CD4-positive, alpha-beta T cell treated with Interleukin-6 for 4 hours (primary cell): ENCODE data around the gene WDHD1.
"Not testable (repeated sequence)": the region's sequence is repeated elsewhere in the genome, so short reads cannot be mapped to it uniquely, and the experiment has no call there.

Experiments
- DNase-seq: peaks from one replicate; pipeline ENCODE4 v3.0.0-alpha.2; 2020; ENCODE audit warnings: mixed read lengths

Gene WDHD1

GRCh38 chr14:54947230-54947629 lies 79.7 kb downstream of the WDHD1 start:
- DNase-seq = no peak

GRCh38 chr14:54946500-54946899 lies 80.4 kb downstream of the WDHD1 start:
- DNase-seq = no peak

GRCh38 chr14:54944737-54945391 lies 82.0 kb downstream of the WDHD1 start:
- no peak for DNase-seq

- DNase-seq = no peak
These were observed 84.0 kb downstream of the WDHD1 start for GRCh38 chr14:54942913-54943312.

DNA sequence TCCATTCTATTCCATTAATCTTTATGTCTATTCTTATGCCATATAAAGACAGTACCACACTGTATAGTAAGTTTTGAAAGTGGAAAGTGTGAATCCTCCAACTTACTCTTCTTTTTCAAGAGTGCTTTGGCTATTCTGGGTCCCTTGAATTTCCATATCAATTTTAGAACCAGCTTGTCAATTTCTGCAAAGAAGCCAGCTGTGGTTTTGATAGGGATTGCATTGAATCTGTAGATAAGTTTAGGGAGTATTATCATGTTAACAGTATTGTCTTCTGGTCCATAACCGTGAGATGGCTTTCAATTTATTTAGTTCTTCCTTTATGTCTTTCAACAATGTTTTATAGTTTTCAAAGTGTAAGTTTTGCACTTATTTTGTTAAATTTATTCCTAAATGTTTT lies 90.1 kb downstream of the WDHD1 start:
- no peak for DNase-seq

- no peak for DNase-seq
These were observed 90.9 kb downstream of the WDHD1 start for GRCh38 chr14:54935958-54936357.

DNA sequence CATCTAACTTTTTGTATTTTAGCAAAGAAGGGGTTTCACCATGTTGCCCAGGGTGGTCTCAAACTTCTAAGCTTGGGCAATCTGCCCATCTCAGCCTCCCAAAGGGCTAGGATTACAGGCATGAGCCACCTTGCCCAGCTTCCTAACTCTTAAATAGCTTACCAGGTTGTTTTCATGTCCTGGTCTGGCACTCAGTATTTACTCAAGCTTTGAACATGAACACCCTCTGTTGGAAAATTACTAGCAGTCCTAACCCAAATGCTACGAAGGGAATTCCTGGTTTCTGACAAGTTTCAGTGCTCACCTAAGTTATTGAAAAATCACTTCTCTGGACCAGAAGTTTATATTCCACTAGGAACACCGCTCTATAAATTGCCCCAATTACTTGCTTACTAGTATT lies 91.8 kb downstream of the WDHD1 start:
- DNase-seq = no peak

GRCh38 chr14:54933006-54933405 lies 93.9 kb downstream of the WDHD1 start:
- no peak for DNase-seq

DNA sequence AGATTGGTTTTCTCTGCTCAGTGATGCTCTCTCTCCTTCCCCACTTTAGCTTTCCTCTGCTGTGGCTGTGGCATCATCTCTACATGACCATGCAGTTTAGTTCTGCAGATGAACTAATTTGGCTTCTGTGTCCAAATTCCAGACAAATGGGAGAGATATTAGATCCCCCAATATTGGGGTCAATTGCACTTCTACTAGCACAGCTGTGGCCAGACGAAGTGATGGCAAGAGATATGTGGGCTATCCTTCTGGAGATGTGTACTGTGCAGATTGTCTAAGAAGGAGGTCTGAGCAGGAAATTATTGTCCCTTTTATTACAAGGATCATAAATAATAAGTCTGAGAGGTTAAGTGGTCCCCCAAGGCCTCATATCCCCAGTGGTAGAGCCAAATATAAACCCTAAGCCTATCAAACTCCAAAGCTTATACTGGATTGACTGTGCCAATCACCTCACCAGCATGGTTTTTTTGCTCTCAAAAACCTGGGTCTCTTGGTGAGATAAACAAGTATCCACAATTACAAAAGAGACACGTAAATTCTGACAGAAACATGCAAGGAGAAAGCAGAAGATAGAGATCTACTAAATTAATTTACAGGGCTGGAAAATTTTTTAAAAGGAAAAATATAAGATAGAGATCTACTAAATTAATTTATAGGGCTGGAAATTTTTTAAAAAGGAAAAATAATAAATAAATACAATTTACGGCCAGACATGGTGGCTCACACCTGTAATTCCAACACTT lies 95.1 kb downstream of the WDHD1 start:
- no peak for DNase-seq

DNA sequence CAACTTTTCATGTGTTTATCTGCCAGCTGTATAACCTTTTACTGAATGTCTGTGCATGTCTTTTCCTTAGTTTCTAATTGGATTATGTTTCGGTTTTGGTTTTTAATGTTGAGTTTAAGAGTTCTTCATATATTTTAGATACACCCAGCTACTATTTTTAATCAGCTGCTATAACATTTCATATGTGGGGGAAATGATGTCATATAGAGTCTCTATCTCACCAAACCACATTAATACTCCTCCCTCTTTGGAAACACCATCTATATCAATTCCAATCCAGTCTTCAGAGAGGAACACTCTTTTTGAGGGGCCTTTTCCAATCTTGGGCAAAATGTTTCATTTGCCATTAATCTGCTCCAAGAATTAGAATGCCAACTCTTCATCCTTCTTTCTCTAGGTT lies 95.8 kb downstream of the WDHD1 start:
- DNase-seq = no peak

GRCh38 chr14:54929556-54929955 lies 97.3 kb downstream of the WDHD1 start:
- no peak for DNase-seq

DNA sequence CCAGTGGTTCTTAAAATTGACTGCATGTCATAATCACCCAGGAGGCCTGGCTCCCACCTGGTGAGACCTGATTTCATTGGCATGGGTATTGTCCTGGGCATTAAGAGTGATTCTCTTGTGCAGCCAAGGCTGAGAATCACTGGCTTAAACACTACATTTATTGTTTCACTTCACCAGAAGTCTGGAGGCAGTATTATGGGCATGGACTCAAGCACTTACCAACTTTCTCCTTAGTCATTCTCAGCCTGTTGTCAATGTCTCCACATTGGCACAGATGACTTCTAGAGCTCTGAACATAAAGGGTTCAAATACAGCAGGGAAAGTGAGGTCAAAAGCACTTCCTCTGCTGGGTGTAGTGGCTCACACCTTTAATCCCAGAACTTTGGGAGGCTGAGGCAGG lies 98.7 kb downstream of the WDHD1 start:
- DNase-seq = no peak

DNA sequence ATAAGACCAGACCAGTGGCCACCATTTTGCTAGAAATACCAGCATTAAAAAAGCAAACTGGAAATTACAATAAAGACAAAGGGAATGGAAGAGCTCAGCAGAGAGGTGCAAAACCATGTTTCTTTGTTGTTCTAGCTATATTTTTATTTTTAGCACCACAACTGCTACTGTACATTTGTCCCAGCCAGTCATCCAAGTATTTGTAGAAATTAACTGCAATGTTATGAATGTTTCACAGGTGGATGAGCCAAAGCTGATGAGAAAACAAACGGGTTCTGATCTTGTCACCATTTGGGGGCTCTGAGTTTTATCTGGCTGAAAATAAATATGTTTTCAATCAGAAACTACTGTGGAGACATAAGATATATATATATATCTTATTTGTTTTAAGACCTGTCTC lies 99.3 kb downstream of the WDHD1 start:
- DNase-seq = no peak

- not testable (repeated sequence) for DNase-seq
These were observed 100.3 kb downstream of the WDHD1 start for GRCh38 chr14:54926570-54926969.

DNA sequence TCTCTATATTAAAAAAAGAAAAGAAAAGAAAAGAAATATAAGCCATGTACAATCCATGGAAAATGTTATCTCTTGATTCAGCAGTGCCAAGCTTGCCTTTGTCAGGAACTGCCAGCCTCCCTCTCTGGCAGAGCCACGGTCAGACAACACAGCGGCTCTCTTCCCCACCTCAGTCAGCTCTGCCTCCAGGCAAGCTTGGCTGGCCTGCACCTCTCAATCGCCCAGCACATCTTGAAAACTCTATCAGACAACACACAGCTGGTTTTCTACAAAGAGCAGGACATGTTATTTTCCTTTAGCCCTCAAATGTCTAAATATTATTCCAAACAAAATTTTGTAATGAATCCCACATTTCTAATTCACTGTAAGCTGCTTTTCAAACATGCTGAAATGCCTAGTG lies 104.3 kb downstream of the WDHD1 start:
- DNase-seq = no peak

DNA sequence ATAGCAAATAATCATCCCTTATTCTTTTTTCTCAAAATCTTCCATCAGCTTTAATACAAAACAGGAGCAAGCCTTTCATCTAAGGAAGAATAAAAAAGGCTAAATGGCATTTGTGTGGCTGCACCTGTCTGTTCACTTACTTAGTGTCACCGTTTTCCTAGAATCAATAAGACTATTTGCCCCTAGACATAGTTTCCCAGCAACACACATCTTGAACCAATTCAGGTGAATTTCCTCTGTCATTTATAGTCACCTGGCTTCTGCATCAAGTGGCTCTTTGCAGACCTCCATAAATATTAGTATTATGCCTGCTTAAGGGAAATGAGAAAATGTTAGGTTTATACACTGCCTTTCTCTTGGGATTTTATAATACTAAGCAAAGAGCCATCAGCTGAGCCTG lies 106.8 kb downstream of the WDHD1 start:
- DNase-seq = no peak

- no peak for DNase-seq
These were observed 107.6 kb downstream of the WDHD1 start for GRCh38 chr14:54919330-54919729.

- no peak for DNase-seq
These were observed 108.5 kb downstream of the WDHD1 start for GRCh38 chr14:54918427-54918826.

DNA sequence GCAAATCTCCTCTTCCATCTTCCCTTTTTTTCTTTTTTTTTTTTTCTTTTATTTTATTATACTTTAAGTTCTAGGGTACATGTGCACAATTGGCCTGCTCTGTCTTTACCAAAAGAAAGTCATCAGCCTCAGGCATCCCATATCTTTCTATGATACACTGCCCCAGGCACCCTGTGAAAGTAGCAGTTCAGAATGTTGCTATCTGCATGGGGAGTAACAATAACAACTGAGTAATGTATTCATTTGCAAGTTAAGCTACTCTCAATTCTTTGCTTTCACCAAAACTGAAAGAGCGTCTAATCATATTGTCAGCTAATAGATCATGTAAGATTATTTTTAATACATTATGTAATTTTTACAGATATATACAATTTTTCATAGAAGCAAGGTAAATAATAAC lies 110.8 kb downstream of the WDHD1 start:
- DNase-seq = no peak

DNA sequence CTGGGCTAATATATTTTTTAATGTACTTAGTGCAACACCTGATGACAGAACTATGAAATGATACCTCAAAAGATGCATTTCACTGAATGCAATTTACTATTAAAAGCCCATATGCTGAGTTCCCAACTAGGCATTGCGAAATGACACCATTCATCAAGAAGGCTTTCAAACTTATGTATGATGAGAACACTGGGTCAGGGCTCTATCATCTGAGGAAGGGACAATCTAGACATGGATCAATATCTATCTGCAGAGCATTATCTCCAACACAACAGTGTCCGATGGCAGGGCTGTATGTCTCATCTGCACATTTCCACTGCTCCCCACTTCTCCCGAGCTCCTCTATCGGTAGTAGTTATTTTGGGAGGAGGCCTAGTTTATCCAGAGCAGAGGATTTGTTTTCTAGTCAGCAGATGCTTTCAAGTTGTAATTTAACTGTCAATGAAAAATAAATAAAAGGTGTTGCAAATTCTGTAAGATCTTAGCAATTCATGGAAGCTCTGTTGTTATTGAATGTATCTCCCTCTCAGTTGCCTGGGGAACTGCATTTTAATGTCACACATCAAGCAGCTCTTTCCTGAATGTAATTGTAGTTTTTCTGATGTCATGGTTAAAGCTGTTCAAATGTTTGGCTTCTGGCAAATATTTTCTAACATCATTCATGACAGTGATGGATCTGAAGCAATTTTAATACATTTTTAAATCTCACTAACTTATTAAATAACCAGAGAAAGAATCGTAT lies 116.9 kb downstream of the WDHD1 start:
- no peak for DNase-seq

DNA sequence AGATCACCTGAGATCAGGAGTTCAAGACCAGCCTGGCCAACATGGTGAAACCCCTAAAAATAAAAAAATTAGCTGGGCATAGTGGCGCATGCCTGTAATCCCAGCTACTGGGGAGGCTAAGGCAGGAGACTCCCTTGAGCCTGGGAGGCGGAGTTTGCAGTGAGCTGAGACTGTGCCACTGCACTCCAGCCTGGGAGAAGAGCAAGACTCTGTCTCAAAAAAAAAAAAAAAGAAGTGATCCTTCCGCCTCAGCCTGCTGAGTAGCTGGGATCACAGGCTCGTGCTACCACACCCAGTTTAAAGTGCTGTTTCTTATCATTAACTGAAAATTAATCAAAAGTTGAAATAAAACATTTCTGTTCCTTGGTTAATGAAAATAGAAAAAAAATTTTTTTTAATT lies 117.9 kb downstream of the WDHD1 start:
- DNase-seq = not testable (repeated sequence)

DNA sequence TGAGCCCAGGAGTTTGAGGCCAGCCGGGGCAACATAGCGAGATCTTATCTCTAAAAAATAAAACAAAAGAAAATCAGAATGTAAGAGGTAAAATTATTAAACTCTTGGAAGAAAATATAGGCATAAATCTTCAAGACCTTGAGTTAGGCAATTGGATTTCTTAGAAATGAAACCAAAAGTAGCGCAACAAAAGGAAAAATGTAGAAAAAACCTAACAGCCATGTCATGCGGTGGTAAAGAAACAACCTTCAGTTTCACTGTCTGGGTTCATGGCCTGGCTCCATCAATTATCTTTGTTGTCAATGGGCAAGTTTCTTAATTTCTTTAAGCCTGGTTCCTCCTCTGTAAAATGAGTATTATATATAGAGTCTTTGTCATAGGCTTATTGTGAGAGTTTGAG lies 118.7 kb downstream of the WDHD1 start:
- no peak for DNase-seq

DNA sequence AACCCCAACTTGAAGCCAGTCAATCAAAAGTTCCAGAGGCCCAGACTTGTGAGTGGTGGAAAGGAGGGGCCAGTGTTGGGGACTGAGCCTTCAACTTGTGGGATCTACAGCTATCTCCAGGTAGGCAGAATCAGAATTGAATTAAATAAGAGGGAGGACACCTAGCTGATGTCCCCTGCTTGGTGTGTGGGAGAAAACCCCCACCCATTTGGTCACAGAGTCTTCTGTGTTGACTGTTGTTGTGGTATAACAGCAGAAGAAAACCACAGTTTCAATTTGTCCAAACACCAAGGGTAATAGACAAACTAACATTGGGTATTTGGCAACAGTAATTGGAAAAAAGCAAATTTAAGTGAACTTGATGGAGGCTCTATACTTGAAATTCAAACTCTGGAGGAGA lies 120.8 kb downstream of the WDHD1 start:
- DNase-seq = no peak
